ENCODE results near the gene TBC1D24.
A peak's percentile ranks its signal among the peaks of the same experiment; 100 is the strongest.
"Not testable (repeated sequence)": the region's sequence is repeated elsewhere in the genome, so short reads cannot be mapped to it uniquely, and the experiment has no call there.

TBC1D24 gene

GRCh38 chr16:2479996-2480395, 5.1 kb downstream of the TBC1D24 start:
- H3K4me1 ChIP-seq (ENCODE audit: control insufficient read depth in 1 of 2, insufficient read depth in 2 of 2, low read length in 2 of 2); H4K8ac ChIP-seq (ENCODE audit: low read depth, low read length); H2AFZ ChIP-seq (ENCODE audit: insufficient read depth, low read length, poor library complexity); H2BK120ac ChIP-seq (ENCODE audit: insufficient read depth, low read length, poor library complexity); H2AK5ac ChIP-seq (ENCODE audit: low read length); H4K12ac ChIP-seq (ENCODE audit: low read depth, low read length); H2BK12ac ChIP-seq (ENCODE audit: low read length); DNase-seq; H2BK5ac ChIP-seq (ENCODE audit: low read depth, low read length, poor library complexity); H3K79me1 ChIP-seq (ENCODE audit: low read length); H3K27ac ChIP-seq (ENCODE audit: low read depth, low read length); H3K79me2 ChIP-seq (ENCODE audit: control insufficient read depth, insufficient read depth, low read length, poor library complexity); H3K9me3 ChIP-seq (ENCODE audit: insufficient read depth, low read depth, low read length); H3K23ac ChIP-seq (ENCODE audit: low read length); H4K91ac ChIP-seq (ENCODE audit: low read depth, low read length); H3K18ac ChIP-seq (ENCODE audit: low read length); H3K14ac ChIP-seq (ENCODE audit: low read length); H3K9ac ChIP-seq (ENCODE audit: low read length); H3K4me2 ChIP-seq (ENCODE audit: low read length); H3K4ac ChIP-seq (ENCODE audit: low read depth, low read length); H3K36me3 ChIP-seq (ENCODE audit: control insufficient read depth in 1 of 2, insufficient read depth in 2 of 2, low read length in 2 of 2); H3K4me3 ChIP-seq (ENCODE audit: low read depth, low read length); H3K27me3 ChIP-seq (ENCODE audit: insufficient read depth, low read length): not testable (repeated sequence)
- WGBS (ENCODE audit: extremely low coverage, insufficient coverage, insufficient read length), result no CpG with 5 or more reads among the region's 10 CpGs

GRCh38 chr16:2480948-2481347, 6.0 kb downstream of the TBC1D24 start:
- Histone ChIP-seq H4K12ac (ENCODE audit: low read depth, low read length) (no peak overlapping the region), H4K8ac (ENCODE audit: low read depth, low read length) (no peak overlapping the region), H3K4me2 (ENCODE audit: low read length) (no peak overlapping the region), H3K79me2 (ENCODE audit: control insufficient read depth, insufficient read depth, low read length, poor library complexity) (no peaks in the 10 kb centered on the region), H3K36me3 (ENCODE audit: control insufficient read depth in 1 of 2, insufficient read depth in 2 of 2, low read length in 2 of 2) (no peaks in the 10 kb centered on the region), H4K91ac (ENCODE audit: low read depth, low read length) (no peak overlapping the region), H3K4me1 (ENCODE audit: control insufficient read depth in 1 of 2, insufficient read depth in 2 of 2, low read length in 2 of 2) (peaks cover 2% of the 10 kb centered on the region in 2 experiments), H2BK12ac (ENCODE audit: low read length) (no peak overlapping the region), H3K9ac (ENCODE audit: low read length) (no peak overlapping the region), H3K27ac (ENCODE audit: low read depth, low read length) (no peak overlapping the region), H3K14ac (ENCODE audit: low read length) (no peak overlapping the region), H3K23ac (ENCODE audit: low read length) (no peak overlapping the region), H2BK5ac (ENCODE audit: low read depth, low read length, poor library complexity) (no peak overlapping the region), H3K4ac (ENCODE audit: low read depth, low read length) (no peak overlapping the region), H3K18ac (ENCODE audit: low read length) (no peak overlapping the region), H3K79me1 (ENCODE audit: low read length) (no peaks in the 10 kb centered on the region), H2AFZ (ENCODE audit: insufficient read depth, low read length, poor library complexity) (no peak overlapping the region), H3K9me3 (ENCODE audit: insufficient read depth, low read depth, low read length) (peaks cover 2% of the 10 kb centered on the region), H3K27me3 (ENCODE audit: insufficient read depth, low read length) (no peaks in the 10 kb centered on the region), H3K4me3 (ENCODE audit: low read depth, low read length) (no peak overlapping the region), H2AK5ac (ENCODE audit: low read length) (no peak overlapping the region), H2BK120ac (ENCODE audit: insufficient read depth, low read length, poor library complexity) (no peak overlapping the region)
- no CpG with 5 or more reads among the region's 12 CpGs for WGBS (ENCODE audit: extremely low coverage, insufficient coverage, insufficient read length)
- DNase-seq, result no peak

- Histone ChIP-seq H3K9ac (ENCODE audit: low read length) (no peak overlapping the region), H3K4me2 (ENCODE audit: low read length) (no peak overlapping the region), H2BK120ac (ENCODE audit: insufficient read depth, low read length, poor library complexity) (no peak overlapping the region), H3K23ac (ENCODE audit: low read length) (no peak overlapping the region), H3K4ac (ENCODE audit: low read depth, low read length) (no peak overlapping the region), H3K27ac (ENCODE audit: low read depth, low read length) (no peak overlapping the region), H3K36me3 (ENCODE audit: control insufficient read depth in 1 of 2, insufficient read depth in 2 of 2, low read length in 2 of 2) (no peaks in the 10 kb centered on the region), H3K4me3 (ENCODE audit: low read depth, low read length) (no peak overlapping the region), H3K79me1 (ENCODE audit: low read length) (no peaks in the 10 kb centered on the region), H3K27me3 (ENCODE audit: insufficient read depth, low read length) (no peaks in the 10 kb centered on the region), H2BK5ac (ENCODE audit: low read depth, low read length, poor library complexity) (no peak overlapping the region), H4K8ac (ENCODE audit: low read depth, low read length) (no peak overlapping the region), H2AFZ (ENCODE audit: insufficient read depth, low read length, poor library complexity) (no peak overlapping the region), H3K18ac (ENCODE audit: low read length) (no peak overlapping the region), H4K12ac (ENCODE audit: low read depth, low read length) (no peak overlapping the region), H3K14ac (ENCODE audit: low read length) (no peak overlapping the region), H3K79me2 (ENCODE audit: control insufficient read depth, insufficient read depth, low read length, poor library complexity) (no peaks in the 10 kb centered on the region), H3K9me3 (ENCODE audit: insufficient read depth, low read depth, low read length) (peaks cover 2% of the 10 kb centered on the region), H2BK12ac (ENCODE audit: low read length) (no peak overlapping the region), H3K4me1 (ENCODE audit: control insufficient read depth in 1 of 2, insufficient read depth in 2 of 2, low read length in 2 of 2) (no peaks in the 10 kb centered on the region), H2AK5ac (ENCODE audit: low read length) (no peak overlapping the region), H4K91ac (ENCODE audit: low read depth, low read length) (no peak overlapping the region)
- peak in 1 of 2 donors; percentile 73 for DNase-seq
- no CpG with 5 or more reads among the region's 7 CpGs for WGBS (ENCODE audit: extremely low coverage, insufficient coverage, insufficient read length)
Measured at GRCh38 chr16:2481676-2482075, 6.7 kb downstream of the TBC1D24 start.

- Histone ChIP-seq H2BK5ac (ENCODE audit: low read depth, low read length, poor library complexity) (no peak overlapping the region), H2AK5ac (ENCODE audit: low read length) (no peak overlapping the region), H3K27ac (ENCODE audit: low read depth, low read length) (no peak overlapping the region), H2AFZ (ENCODE audit: insufficient read depth, low read length, poor library complexity) (no peak overlapping the region), H3K79me1 (ENCODE audit: low read length) (no peaks in the 10 kb centered on the region), H2BK12ac (ENCODE audit: low read length) (no peak overlapping the region), H3K14ac (ENCODE audit: low read length) (no peak overlapping the region), H3K4me2 (ENCODE audit: low read length) (no peak overlapping the region), H3K79me2 (ENCODE audit: control insufficient read depth, insufficient read depth, low read length, poor library complexity) (no peaks in the 10 kb centered on the region), H3K4me1 (ENCODE audit: control insufficient read depth in 1 of 2, insufficient read depth in 2 of 2, low read length in 2 of 2) (no peaks in the 10 kb centered on the region), H3K18ac (ENCODE audit: low read length) (no peak overlapping the region), H2BK120ac (ENCODE audit: insufficient read depth, low read length, poor library complexity) (no peak overlapping the region), H4K91ac (ENCODE audit: low read depth, low read length) (no peak overlapping the region), H3K9ac (ENCODE audit: low read length) (no peak overlapping the region), H3K23ac (ENCODE audit: low read length) (no peak overlapping the region), H3K9me3 (ENCODE audit: insufficient read depth, low read depth, low read length) (peaks cover 2% of the 10 kb centered on the region), H4K12ac (ENCODE audit: low read depth, low read length) (no peak overlapping the region), H3K27me3 (ENCODE audit: insufficient read depth, low read length) (no peaks in the 10 kb centered on the region), H3K4me3 (ENCODE audit: low read depth, low read length) (no peak overlapping the region), H3K36me3 (ENCODE audit: control insufficient read depth in 1 of 2, insufficient read depth in 2 of 2, low read length in 2 of 2) (no peaks in the 10 kb centered on the region), H4K8ac (ENCODE audit: low read depth, low read length) (no peak overlapping the region), H3K4ac (ENCODE audit: low read depth, low read length) (no peak overlapping the region)
- no CpG with 5 or more reads among the region's 13 CpGs for WGBS (ENCODE audit: extremely low coverage, insufficient coverage, insufficient read length)
- DNase-seq, result no peak
Measured at GRCh38 chr16:2482249-2482648, 7.3 kb downstream of the TBC1D24 start.

Measured in trophoblast cell (in vitro differentiated cells and primary cell).